K562 (cell line): ENCODE results near the gene UBLCP1. TPM values are rescaled to one million over a fixed set of nuclear protein-coding genes. Genes with fewer than 3 reads are reported as not detected.

Experiments
- ATAC-seq: fragments of 200-7000 bp; cut with Tn5 transposase; 3 replicates; pipeline ENCODE4 v1.9.1; 2020; ENCODE audit warnings: moderate library complexity
- BruUV-seq: library from RNA; stranded (reverse); fragments of 400-500 nt; replicated peaks from 2 replicates; lab custom pipeline; 2021; lab: Mats Ljungman, UMichigan
- CTCF ChIA-PET: fragments of 300-600 bp; formaldehyde crosslinking; extraction: SDS; loops from one replicate; lab custom pipeline; 2021; ENCODE audit warnings: low intra/inter-chr PET ratio; lab: Yijun Ruan, JAX
- POLR2A ChIA-PET: fragments of 300-600, 350-650 bp; sonication (Branson Sonifier 250); formaldehyde crosslinking; extraction: SDS; loops from one replicate; lab custom pipeline; 2021; ENCODE audit warnings: antibody characterized with exemption, inconsistent platforms; lab: Yijun Ruan, JAX
- DNase-seq, 4 experiments: peaks; one replicate each; pipeline versions ENCODE4 v3.0.0 to v3.0.0-alpha.2; 2011 to 2018; ENCODE audit warnings: low spot score in 3 of 4, mixed read lengths in 3 of 4; ENCODE audit errors: extremely low read depth in 1 of 4
- FAIRE-seq: peaks from 2 replicates; lab custom pipeline; 2011; peaks lifted over from hg19 to GRCh38; lab: Jason Lieb, UNC
- H2AFZ ChIP-seq: 2 replicates; pipeline ENCODE4 v1.6.0; 2011; ENCODE audit warnings: low read depth, low read length, control low read depth, inconsistent platforms
- H3K27ac ChIP-seq: fragments of 200-600 bp; 3 replicates; pipeline ENCODE4 v1.8.0; 2011; ENCODE audit warnings: low read depth, mild to moderate bottlenecking, control low read depth, inconsistent platforms, low read length, moderate library complexity, mixed read lengths; ENCODE audit errors: extremely low read depth
- H3K27me3 ChIP-seq, 2 experiments: fragments of 300-600 bp in 1 of 2; 2 replicates in 1 of 2; 3 replicates in 1 of 2; pipeline versions ENCODE4 v1.6.0 to v1.8.0; 2011; ENCODE audit warnings: inconsistent platforms in 2 of 2, low read length in 2 of 2, mild to moderate bottlenecking in 1 of 2, mixed read lengths in 1 of 2, moderate library complexity in 1 of 2; ENCODE audit not compliant: control insufficient read depth in 2 of 2, insufficient read depth in 2 of 2
- H3K36me3 ChIP-seq: fragments of 300-600 bp; 3 replicates; pipeline ENCODE4 v1.8.0; 2011; ENCODE audit warnings: mild to moderate bottlenecking, low read length, inconsistent platforms; ENCODE audit not compliant: control insufficient read depth, insufficient read depth
- H3K4me1 ChIP-seq, 2 experiments: fragments of 200-600 bp in 1 of 2; replicated peaks in 1 of 2; 2 replicates in 1 of 2; 3 replicates in 1 of 2; pipeline versions ENCODE4 v1.5.1 to v1.8.0; 2011; ENCODE audit warnings: inconsistent platforms in 2 of 2, low read length in 2 of 2, mild to moderate bottlenecking in 1 of 2, mixed read lengths in 1 of 2, moderate library complexity in 1 of 2; ENCODE audit not compliant: control insufficient read depth in 2 of 2, insufficient read depth in 2 of 2
- H3K4me2 ChIP-seq: 2 replicates; pipeline ENCODE4 v1.6.1; 2011; ENCODE audit warnings: low read length, control low read depth, inconsistent platforms, mixed read lengths; ENCODE audit not compliant: insufficient read depth
- H3K4me3 ChIP-seq: fragments of 200-600 bp; sonication (generic), shearing (Covaris generic); 2 replicates; pipeline ENCODE4 v1.5.1; 2016; ENCODE audit warnings: control low read depth, inconsistent platforms
- H3K79me2 ChIP-seq: fragments of 200-600 bp; 3 replicates; pipeline ENCODE4 v1.8.0; 2011; ENCODE audit warnings: low read length, inconsistent platforms; ENCODE audit not compliant: control insufficient read depth, insufficient read depth
- H3K9ac ChIP-seq, 2 experiments: 2 replicates each; pipeline versions ENCODE4 v1.6.0 to v1.6.1; 2011; ENCODE audit warnings: low read depth in 2 of 2, low read length in 2 of 2, control low read depth in 1 of 2, inconsistent platforms in 1 of 2, mild to moderate bottlenecking in 1 of 2, mixed read lengths in 1 of 2; ENCODE audit not compliant: insufficient read depth in 1 of 2
- H3K9me1 ChIP-seq: one replicate; pipeline ENCODE4 v1.6.0; 2011; ENCODE audit warnings: inconsistent platforms, mild to moderate bottlenecking, low read length, moderate library complexity; ENCODE audit not compliant: control insufficient read depth, insufficient read depth
- H3K9me3 ChIP-seq: replicated peaks from 2 replicates; pipeline ENCODE4 v1.5.1; 2011; ENCODE audit warnings: low read depth, low read length, inconsistent platforms; ENCODE audit not compliant: control insufficient read depth, insufficient read depth
- H4K20me1 ChIP-seq: replicated peaks from 2 replicates; pipeline ENCODE4 v1.6.1; 2011; ENCODE audit warnings: low read length, inconsistent platforms, mixed read lengths; ENCODE audit not compliant: control insufficient read depth, insufficient read depth
- C11orf30 ChIP-seq: fragments of 450-650 bp; IDR thresholded peaks from 2 replicates; pipeline ENCODE4 v1.6.1; 2016; ENCODE audit warnings: low read depth, mild to moderate bottlenecking
- EWSR1 ChIP-seq: fragments of 450-650 bp; IDR thresholded peaks from 2 replicates; pipeline ENCODE4 v1.6.1; 2018; ENCODE audit warnings: borderline replicate concordance, mild to moderate bottlenecking, low read depth, moderate library complexity; ENCODE audit not compliant: partially characterized antibody
- MAFG ChIP-seq: fragments of 450-650 bp; conservative IDR thresholded peaks from 2 replicates; pipeline ENCODE4 v1.6.1; 2016; ENCODE audit warnings: missing genetic modification characterization, missing compliant biosample characterization
- MCM7 ChIP-seq, 2 experiments: fragments of 450-650 bp; IDR thresholded peaks; 2 replicates each; pipeline ENCODE4 v1.6.1; 2016 to 2018
- RBM22 ChIP-seq: fragments of 200-400 bp; formaldehyde crosslinking; IDR thresholded peaks from 2 replicates; pipeline ENCODE4 v1.6.1; 2018; ENCODE audit warnings: low read length, low read depth; ENCODE audit not compliant: poor library complexity, severe bottlenecking
- ZNF316 ChIP-seq: fragments of 450-650 bp; IDR thresholded peaks from 2 replicates; pipeline ENCODE4 v1.6.1; 2016
- WGBS: fragments of 100-300 bp; shearing (Covaris generic); methylation state at CpG from one replicate; pipeline ENCODE4 v1.1.6; 2016; ENCODE audit warnings: low coverage, mixed read lengths; ENCODE audit not compliant: insufficient coverage; ENCODE audit errors: missing lambda C conversion rate; 5-methylcytosine and 5-hydroxymethylcytosine counted together
- in situ Hi-C: fragments of 300-500 bp; cut with MboI; formaldehyde crosslinking; loops from 4 replicates; pipeline ENCODE4 v1.15.0; 2018; ENCODE audit warnings: inconsistent platforms, mixed read lengths
- intact Hi-C: fragments of 100-400 bp; cut with micrococcal nuclease; formaldehyde crosslinking; loops from 2 replicates; pipeline ENCODE4 v1.14.2; 2022
- polyA plus RNA-seq, 8 experiments: library from polyadenylated mRNA; depleted of rRNA in 4 of 8; stranded (reverse) in 5 of 8; unstranded in 3 of 8; fragments of >200 nt; fragmentation: Nextera tagmentation in 2 of 8; fragmentation: Illumina TruSeq in 1 of 8; extraction: Ambion mirVana in 2 of 8; extraction: Trizol in 1 of 8; gene quantifications; 2 replicates each; pipeline versions ENCODE4 v1.2.1 to v1.2.3, GENCODE V29; 2011 to 2014; ENCODE audit warnings: inconsistent platforms in 1 of 8, missing spikeins in 1 of 8
- total RNA-seq, 7 experiments: library from RNA; depleted of rRNA in 6 of 7; stranded (reverse); fragments of >200 nt in 6 of 7; fragmentation: Illumina TruSeq in 2 of 7; extraction: Trizol in 2 of 7; gene quantifications; 2 replicates each; pipeline versions ENCODE4 v1.2.1 to v1.2.3, GENCODE V29; 2011 to 2021; ENCODE audit warnings: low replicate concordance in 1 of 7
- TF ChIP-seq, protein P1 (sequence below): fragments of 450-650 bp; IDR thresholded peaks from 2 replicates; pipeline ENCODE4 v1.6.1; 2016; ENCODE audit warnings: mild to moderate bottlenecking

Gene UBLCP1
- total and polyA plus RNA-seq, 9 of the 15 experiments (the other 6 are each of a cell fraction or from before 2014, with no cell fraction given), result 18.8 to 39.8 (median 30.2) TPM

DNA sequence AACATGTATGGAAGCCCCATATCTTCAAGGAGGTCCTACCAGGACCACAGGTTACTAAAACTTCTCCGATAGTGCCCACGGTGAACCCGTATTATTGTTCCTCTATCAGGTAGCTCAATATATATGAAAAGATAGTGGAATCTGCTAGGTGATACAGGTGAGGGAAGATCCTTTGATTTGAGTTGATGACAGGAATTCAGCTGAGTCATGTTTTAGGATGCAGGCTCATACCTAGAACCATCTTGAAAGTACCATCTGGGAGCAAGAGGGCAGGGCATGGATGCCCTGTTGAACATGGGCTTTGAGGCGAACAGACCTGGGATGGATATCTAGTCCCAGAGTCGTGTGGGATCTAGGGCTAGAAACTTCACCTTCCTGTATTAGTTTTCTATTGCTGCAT is 31.8 kb downstream of the UBLCP1 start:
- 7% methylated on average over 5 of the region's 5 CpGs for WGBS
- H2AFZ ChIP-seq, result no peak overlapping the region
- CTCF ChIA-PET, result no interaction called here
- H3K27me3 ChIP-seq, result peaks cover 3 to 17% of the 10 kb centered on the region in 2 experiments; a peak in 3 of 5 replicates
- DNase-seq (no peak), ATAC-seq (no peak), FAIRE-seq (no peak)
- H3K4me1 ChIP-seq, result no peaks in the 10 kb centered on the region
- H4K20me1 ChIP-seq, result no peaks in the 10 kb centered on the region
- H3K27ac ChIP-seq, result no peak overlapping the region
- no peak overlapping the region for H3K4me2 ChIP-seq
- no TSS peak for BruUV-seq
- in situ Hi-C loops, result no loop called here
- H3K9me1 ChIP-seq, result no peaks in the 10 kb centered on the region
- H3K9ac ChIP-seq, result no peak overlapping the region
- H3K4me3 ChIP-seq, result no peak overlapping the region
- H3K79me2 ChIP-seq, result no peaks in the 10 kb centered on the region
- no peaks in the 10 kb centered on the region for H3K36me3 ChIP-seq
- POLR2A ChIA-PET, result interaction anchor here (0.9 kb wide), 1 partner anchor 22 kb away, joined by 3 read pairs; no protein-coding TSS in a partner anchor
- intact Hi-C loops, result no loop called here
- H3K9me3 ChIP-seq, result no peaks in the 10 kb centered on the region; the same call in 1 of the 2 replicates
- TF ChIP-seq, protein P1, sequence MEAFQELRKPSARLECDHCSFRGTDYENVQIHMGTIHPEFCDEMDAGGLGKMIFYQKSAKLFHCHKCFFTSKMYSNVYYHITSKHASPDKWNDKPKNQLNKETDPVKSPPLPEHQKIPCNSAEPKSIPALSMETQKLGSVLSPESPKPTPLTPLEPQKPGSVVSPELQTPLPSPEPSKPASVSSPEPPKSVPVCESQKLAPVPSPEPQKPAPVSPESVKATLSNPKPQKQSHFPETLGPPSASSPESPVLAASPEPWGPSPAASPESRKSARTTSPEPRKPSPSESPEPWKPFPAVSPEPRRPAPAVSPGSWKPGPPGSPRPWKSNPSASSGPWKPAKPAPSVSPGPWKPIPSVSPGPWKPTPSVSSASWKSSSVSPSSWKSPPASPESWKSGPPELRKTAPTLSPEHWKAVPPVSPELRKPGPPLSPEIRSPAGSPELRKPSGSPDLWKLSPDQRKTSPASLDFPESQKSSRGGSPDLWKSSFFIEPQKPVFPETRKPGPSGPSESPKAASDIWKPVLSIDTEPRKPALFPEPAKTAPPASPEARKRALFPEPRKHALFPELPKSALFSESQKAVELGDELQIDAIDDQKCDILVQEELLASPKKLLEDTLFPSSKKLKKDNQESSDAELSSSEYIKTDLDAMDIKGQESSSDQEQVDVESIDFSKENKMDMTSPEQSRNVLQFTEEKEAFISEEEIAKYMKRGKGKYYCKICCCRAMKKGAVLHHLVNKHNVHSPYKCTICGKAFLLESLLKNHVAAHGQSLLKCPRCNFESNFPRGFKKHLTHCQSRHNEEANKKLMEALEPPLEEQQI, result no peak
- TF ChIP-seq RBM22 (no peak), MAFG (tag) (peak; percentile 31), MCM7 (IDR thresholded peaks at IDR 0.05) (no peak), ZNF316 (0 out of 2 replicates have a peak, but pooled peaks have one; percentile 7), EWSR1 (no peak), C11orf30 (peak; percentile 18; the same call in 1 of the 2 replicates)
